DND-41 (cell line): Measurements from ENCODE around the gene VAV2.

Experiments used
- ATAC-seq: fragments of 200-7000 bp; cut with Tn5 transposase; 3 replicates; pipeline ENCODE4 v1.9.1; 2021; ENCODE audit warnings: low read depth; ENCODE audit not compliant: insufficient read depth
- DNase-seq: peaks from one replicate; pipeline ENCODE4 v3.0.0-alpha.2; 2020
- H2AFZ ChIP-seq: 2 replicates; pipeline ENCODE4 v1.6.0; 2012; ENCODE audit warnings: low read depth, low read length
- H3K27ac ChIP-seq: 2 replicates; pipeline ENCODE4 v1.5.1; 2012; ENCODE audit warnings: low read length, inconsistent platforms
- H3K27me3 ChIP-seq: fragments of 200-600 bp; sonication (generic); 2 replicates; pipeline ENCODE4 v1.6.0; 2012; ENCODE audit warnings: low read length, mild to moderate bottlenecking, inconsistent platforms; ENCODE audit not compliant: insufficient read depth, poor library complexity
- H3K36me3 ChIP-seq: 2 replicates; pipeline ENCODE4 v1.5.1; 2012; ENCODE audit warnings: low read length, inconsistent platforms; ENCODE audit not compliant: insufficient read depth
- H3K4me1 ChIP-seq: 2 replicates; pipeline ENCODE4 v1.5.1; 2012; ENCODE audit warnings: mild to moderate bottlenecking, low read length; ENCODE audit not compliant: insufficient read depth
- H3K4me2 ChIP-seq: 2 replicates; pipeline ENCODE4 v1.6.0; 2012; ENCODE audit warnings: mild to moderate bottlenecking, moderate library complexity, low read length, inconsistent platforms; ENCODE audit not compliant: insufficient read depth
- H3K4me3 ChIP-seq, 2 experiments: fragments of 200-600 bp in 1 of 2; shearing (Covaris generic) in 1 of 2; 2 replicates each; pipeline ENCODE4 v1.5.1; 2012 to 2016; ENCODE audit warnings: inconsistent platforms in 2 of 2, low read length in 2 of 2, mild to moderate bottlenecking in 2 of 2, low read depth in 1 of 2, moderate library complexity in 1 of 2
- H3K79me2 ChIP-seq: 2 replicates; pipeline ENCODE4 v1.6.0; 2012; ENCODE audit warnings: low read length, inconsistent platforms; ENCODE audit not compliant: insufficient read depth
- H3K9ac ChIP-seq: 2 replicates; pipeline ENCODE4 v1.6.0; 2012; ENCODE audit warnings: low read depth, mild to moderate bottlenecking, inconsistent platforms, low read length, moderate library complexity
- H3K9me3 ChIP-seq: 2 replicates; pipeline ENCODE4 v1.5.1; 2012; ENCODE audit warnings: low read length, moderate library complexity, mild to moderate bottlenecking, inconsistent platforms; ENCODE audit not compliant: insufficient read depth, severe bottlenecking
- H4K20me1 ChIP-seq: 2 replicates; pipeline ENCODE4 v1.6.0; 2012; ENCODE audit warnings: low read length; ENCODE audit not compliant: insufficient read depth
- EZH2 ChIP-seq: IDR thresholded peaks from 3 replicates; pipeline ENCODE4 v1.6.1; 2012; ENCODE audit warnings: borderline replicate concordance, low read depth, mild to moderate bottlenecking, moderate library complexity, low read length, inconsistent platforms; ENCODE audit not compliant: severe bottlenecking
- TF ChIP-seq, protein P1 (sequence below): IDR thresholded peaks from 2 replicates; pipeline ENCODE4 v1.5.1; 2012; ENCODE audit warnings: borderline replicate concordance, low read length, moderate library complexity, mild to moderate bottlenecking; ENCODE audit not compliant: poor library complexity, severe bottlenecking; ENCODE audit errors: extremely low read depth

The VAV2 gene

DNA sequence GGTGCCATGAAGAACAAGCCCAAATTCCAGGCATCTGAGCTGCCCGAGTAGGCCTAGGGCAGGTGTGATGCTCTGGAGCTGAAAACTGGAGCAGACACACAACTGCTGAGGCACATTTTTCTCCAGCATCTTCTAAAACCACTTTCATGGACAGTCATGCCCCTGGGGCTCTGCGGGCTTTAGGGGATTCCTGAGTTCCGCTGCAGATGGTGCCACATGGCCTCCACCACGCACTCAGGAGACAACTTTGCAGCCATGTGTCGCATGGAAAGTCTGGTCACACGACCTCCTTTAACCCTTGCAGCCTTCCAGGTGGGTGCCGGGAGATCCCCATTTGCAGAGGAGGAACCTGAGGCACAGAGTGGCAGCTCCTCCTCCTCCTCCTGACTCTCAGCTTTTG is 141.2 kb downstream of the VAV2 start:
- Histone ChIP-seq H3K4me2 (no peak overlapping the region), H3K9ac (no peak overlapping the region), H3K36me3 (no peaks in the 10 kb centered on the region), H3K9me3 (no peaks in the 10 kb centered on the region), H3K79me2 (no peaks in the 10 kb centered on the region), H2AFZ (no peak overlapping the region), H3K27ac (no peak overlapping the region), H4K20me1 (peaks cover 5% of the 10 kb centered on the region; the same call in 1 of the 2 replicates), H3K4me1 (no peaks in the 10 kb centered on the region), H3K27me3 (no peaks in the 10 kb centered on the region), H3K4me3 (no peak overlapping the region)
- ATAC-seq, result no peak
- TF ChIP-seq, protein P1, sequence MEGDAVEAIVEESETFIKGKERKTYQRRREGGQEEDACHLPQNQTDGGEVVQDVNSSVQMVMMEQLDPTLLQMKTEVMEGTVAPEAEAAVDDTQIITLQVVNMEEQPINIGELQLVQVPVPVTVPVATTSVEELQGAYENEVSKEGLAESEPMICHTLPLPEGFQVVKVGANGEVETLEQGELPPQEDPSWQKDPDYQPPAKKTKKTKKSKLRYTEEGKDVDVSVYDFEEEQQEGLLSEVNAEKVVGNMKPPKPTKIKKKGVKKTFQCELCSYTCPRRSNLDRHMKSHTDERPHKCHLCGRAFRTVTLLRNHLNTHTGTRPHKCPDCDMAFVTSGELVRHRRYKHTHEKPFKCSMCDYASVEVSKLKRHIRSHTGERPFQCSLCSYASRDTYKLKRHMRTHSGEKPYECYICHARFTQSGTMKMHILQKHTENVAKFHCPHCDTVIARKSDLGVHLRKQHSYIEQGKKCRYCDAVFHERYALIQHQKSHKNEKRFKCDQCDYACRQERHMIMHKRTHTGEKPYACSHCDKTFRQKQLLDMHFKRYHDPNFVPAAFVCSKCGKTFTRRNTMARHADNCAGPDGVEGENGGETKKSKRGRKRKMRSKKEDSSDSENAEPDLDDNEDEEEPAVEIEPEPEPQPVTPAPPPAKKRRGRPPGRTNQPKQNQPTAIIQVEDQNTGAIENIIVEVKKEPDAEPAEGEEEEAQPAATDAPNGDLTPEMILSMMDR, result no peak
- no peak for TF ChIP-seq EZH2
- DNase-seq, result no peak

- H3K36me3 ChIP-seq, result no peaks in the 10 kb centered on the region
- no peaks in the 10 kb centered on the region for H3K4me1 ChIP-seq
- no peak overlapping the region for H3K27ac ChIP-seq
- no peak overlapping the region for H3K4me2 ChIP-seq
- H4K20me1 ChIP-seq, result peaks cover 8% of the 10 kb centered on the region; the same call in 1 of the 2 replicates
- TF ChIP-seq, protein P1, result no peak
- TF ChIP-seq EZH2, result no peak
- DNase-seq (no peak), ATAC-seq (no peak)
- no peak overlapping the region for H3K9ac ChIP-seq
- no peak overlapping the region for H2AFZ ChIP-seq
- H3K4me3 ChIP-seq, result no peak overlapping the region
- H3K79me2 ChIP-seq, result no peaks in the 10 kb centered on the region
- no peaks in the 10 kb centered on the region for H3K27me3 ChIP-seq
- no peaks in the 10 kb centered on the region for H3K9me3 ChIP-seq
These were observed 142.0 kb downstream of the VAV2 start for GRCh38 chr9:133850161-133850560.

DNA sequence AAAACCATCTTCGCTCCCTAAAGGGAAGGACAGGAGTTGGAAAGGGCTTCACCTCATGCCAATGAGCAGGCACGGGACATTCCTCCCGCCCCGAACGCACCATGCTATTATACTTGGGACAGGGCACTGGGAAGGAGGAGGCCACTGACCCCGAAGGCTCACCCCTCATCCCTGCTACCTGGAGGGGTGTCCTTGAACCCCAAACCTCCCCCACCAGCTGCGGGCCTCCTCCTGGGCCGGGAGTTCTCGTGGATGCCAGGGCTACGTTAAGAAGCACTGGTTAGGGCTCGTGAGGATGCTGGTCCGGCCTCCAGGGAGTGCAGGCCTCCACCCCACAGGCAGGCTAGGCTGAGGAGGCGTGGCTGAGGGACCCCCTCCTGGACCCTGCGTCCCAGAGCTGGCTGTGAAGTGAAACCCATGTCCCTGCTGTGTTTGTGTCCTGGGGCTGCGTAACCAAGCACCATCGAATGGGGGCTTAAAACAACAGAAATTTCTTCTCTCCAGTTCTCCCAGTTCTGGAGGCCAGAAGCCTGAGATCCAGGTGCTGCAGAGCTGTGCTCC is 142.9 kb downstream of the VAV2 start:
- Histone ChIP-seq H3K27me3 (no peaks in the 10 kb centered on the region), H3K4me2 (no peak overlapping the region), H3K4me1 (no peaks in the 10 kb centered on the region), H3K79me2 (no peaks in the 10 kb centered on the region), H3K4me3 (no peak overlapping the region), H2AFZ (no peak overlapping the region), H3K9ac (no peak overlapping the region), H3K27ac (no peak overlapping the region), H4K20me1 (peaks cover 6% of the 10 kb centered on the region; the same call in 1 of the 2 replicates), H3K36me3 (no peaks in the 10 kb centered on the region), H3K9me3 (no peaks in the 10 kb centered on the region)
- DNase-seq, result no peak
- TF ChIP-seq EZH2, result no peak
- TF ChIP-seq, protein P1, result no peak
- no peak for ATAC-seq
